ENCODE results near the gene TXNDC5.

TXNDC5 gene

GRCh38 chr6:7910654-7911344, at the start of gene TXNDC5:
Gene TXNDC5 (minus strand): TSS chr6:7910788. CDS start chr6:7910776, 12 bp downstream.
- DNase-seq (ENCODE audit: low read depth): peak; percentile 67

GRCh38 chr6:7960141-7960540, 49.6 kb upstream of the TXNDC5 start:
- DNase-seq (ENCODE audit: low read depth): no peak

GRCh38 chr6:7959453-7959852, 48.9 kb upstream of the TXNDC5 start:
- no peak for DNase-seq (ENCODE audit: low read depth)

GRCh38 chr6:7958464-7958863, 47.9 kb upstream of the TXNDC5 start:
- no peak for DNase-seq (ENCODE audit: low read depth)

GRCh38 chr6:7956257-7956656, 45.7 kb upstream of the TXNDC5 start:
- DNase-seq (ENCODE audit: low read depth): no peak

GRCh38 chr6:7954477-7955200, 44.1 kb upstream of the TXNDC5 start:
- no peak for DNase-seq (ENCODE audit: low read depth)

- DNase-seq (ENCODE audit: low read depth): no peak
Observed at GRCh38 chr6:7953753-7954152, 43.2 kb upstream of the TXNDC5 start.

GRCh38 chr6:7939864-7940228, 29.3 kb upstream of the TXNDC5 start:
- no peak for DNase-seq (ENCODE audit: low read depth)

GRCh38 chr6:7939184-7939863, 28.7 kb upstream of the TXNDC5 start:
- DNase-seq (ENCODE audit: low read depth): no peak

- DNase-seq (ENCODE audit: low read depth): no peak
Observed at GRCh38 chr6:7938562-7939183, 28.1 kb upstream of the TXNDC5 start.

GRCh38 chr6:7933794-7934193, 23.2 kb upstream of the TXNDC5 start:
- DNase-seq (ENCODE audit: low read depth): no peak

GRCh38 chr6:7932625-7933024, 22.0 kb upstream of the TXNDC5 start:
- DNase-seq (ENCODE audit: low read depth): no peak

- no peak for DNase-seq (ENCODE audit: low read depth)
Observed at GRCh38 chr6:7924867-7925266, 14.3 kb upstream of the TXNDC5 start.

- DNase-seq (ENCODE audit: low read depth): no peak
Observed at GRCh38 chr6:7922596-7922995, 12.0 kb upstream of the TXNDC5 start.

- DNase-seq (ENCODE audit: low read depth): no peak
Observed at GRCh38 chr6:7921632-7922092, 11.1 kb upstream of the TXNDC5 start.

- DNase-seq (ENCODE audit: low read depth): no peak
Observed at GRCh38 chr6:7921046-7921445, 10.5 kb upstream of the TXNDC5 start.

- DNase-seq (ENCODE audit: low read depth): no peak
Observed at GRCh38 chr6:7920425-7920824, 9.8 kb upstream of the TXNDC5 start.

GRCh38 chr6:7919871-7920270, 9.3 kb upstream of the TXNDC5 start:
- DNase-seq (ENCODE audit: low read depth): no peak

GRCh38 chr6:7918403-7918802, 7.8 kb upstream of the TXNDC5 start:
- no peak for DNase-seq (ENCODE audit: low read depth)

GRCh38 chr6:7917729-7918128, 7.1 kb upstream of the TXNDC5 start:
- DNase-seq (ENCODE audit: low read depth): no peak

- no peak for DNase-seq (ENCODE audit: low read depth)
Observed at GRCh38 chr6:7916959-7917358, 6.4 kb upstream of the TXNDC5 start.

GRCh38 chr6:7914991-7915789, 4.6 kb upstream of the TXNDC5 start:
- no peak for DNase-seq (ENCODE audit: low read depth)
